ENCODE results near the gene PACRG. TPM values are rescaled to one million over a fixed set of nuclear protein-coding genes. Genes with fewer than 3 reads are reported as not detected.

Gene PACRG
- total and polyA plus RNA-seq, 2 donors (not counting 3 experiments of a cell fraction or from before 2014, with no cell fraction given): 0.08 TPM; not detected in 1

DNA sequence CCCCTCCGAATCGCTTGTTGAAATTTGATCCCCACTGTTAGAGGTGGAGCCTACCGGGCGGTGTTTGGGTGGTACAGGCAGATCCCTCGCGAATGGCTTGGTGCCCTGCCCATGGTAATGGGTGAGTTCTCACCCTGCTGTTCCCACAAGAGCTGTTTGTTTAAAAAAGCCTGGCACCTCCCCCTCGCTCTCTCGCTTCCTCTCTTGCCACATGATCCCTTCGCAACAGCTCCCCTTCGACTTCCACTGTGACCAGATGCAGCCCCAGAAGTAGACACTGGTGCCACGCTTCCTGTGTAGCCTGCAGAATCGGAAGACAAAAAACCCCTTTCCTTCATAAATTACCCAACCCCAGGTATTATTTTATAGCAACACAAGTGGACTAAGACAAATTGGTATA is 394.6 kb downstream of the PACRG start:
- DNase-seq (ENCODE audit: low read depth, low spot score) (no peak), FAIRE-seq (no peak)
- Histone ChIP-seq H3K4me2 (ENCODE audit: insufficient read depth, low read length) (no peak overlapping the region), H3K27ac (ENCODE audit: insufficient read depth, low read depth, low read length) (no peak overlapping the region), H3K36me3 (ENCODE audit: control insufficient read depth in 2 of 2, extremely low read depth in 1 of 2, insufficient read depth in 2 of 2, low read length in 2 of 2) (no peaks in the 10 kb centered on the region), H3K9me3 (replicated peaks; ENCODE audit: control insufficient read depth, insufficient read depth, low read length) (no peaks in the 10 kb centered on the region), H3K9ac (replicated peaks; ENCODE audit: extremely low read depth, insufficient read depth, low read length) (no peak overlapping the region), H3K4me1 (ENCODE audit: control insufficient read depth, extremely low read depth, insufficient read depth, low read length) (no peaks in the 10 kb centered on the region), H3K4me3 (replicated peaks in 1 of 3; ENCODE audit: insufficient read depth in 1 of 3, low read depth in 1 of 3, low read length in 3 of 3) (no peak overlapping the region), H3K79me2 (ENCODE audit: control insufficient read depth, insufficient read depth, low read length) (no peaks in the 10 kb centered on the region), H3K9me1 (replicated peaks; ENCODE audit: control insufficient read depth, extremely low read depth, insufficient read depth, low read length) (no peaks in the 10 kb centered on the region), H3K27me3 (ENCODE audit: control insufficient read depth in 2 of 2, insufficient read depth in 2 of 2, low read length in 2 of 2) (no peaks in the 10 kb centered on the region), H2AFZ (ENCODE audit: low read depth, low read length) (no peak overlapping the region), H4K20me1 (replicated peaks; ENCODE audit: control insufficient read depth, extremely low read depth, insufficient read depth, low read length) (no peaks in the 10 kb centered on the region)
- dilution Hi-C loops (cut with MboI; ENCODE audit: extremely low pct_ligation_motif_present, low sequenced_read_pairs) (no loop called here), intact Hi-C loops (cut with micrococcal nuclease) (no loop called here)
- POLR2A ChIA-PET: no interaction called here
- BruUV-seq (replicated peaks): no TSS peak
- CTCF ChIA-PET: no interaction called here
- no peak for TF ChIP-seq FOS (IDR thresholded peaks at IDR 0.05; ENCODE audit: borderline replicate concordance, insufficient read depth, low read length)
- TF ChIP-seq, protein P1, sequence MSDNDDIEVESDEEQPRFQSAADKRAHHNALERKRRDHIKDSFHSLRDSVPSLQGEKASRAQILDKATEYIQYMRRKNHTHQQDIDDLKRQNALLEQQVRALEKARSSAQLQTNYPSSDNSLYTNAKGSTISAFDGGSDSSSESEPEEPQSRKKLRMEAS (IDR thresholded peaks at IDR 0.05; ENCODE audit: insufficient read depth, insufficient read length): no peak
- TF ChIP-seq POLR2AphosphoS5 (IDR thresholded peaks at IDR 0.05; ENCODE audit: insufficient read depth, low read depth, low read length): no peak
- TF ChIP-seq MYC (IDR thresholded peaks at IDR 0.05; ENCODE audit: low read depth, low read length): no peak
- TF ChIP-seq GATA2 (IDR thresholded peaks at IDR 0.05; ENCODE audit: insufficient read depth, insufficient read length, low read depth, low read length): no peak
- TF ChIP-seq EZH2 (IDR thresholded peaks at IDR 0.05; ENCODE audit: borderline replicate concordance, low read depth, low read length, severe bottlenecking): no peak
- TF ChIP-seq POLR2A (IDR thresholded peaks at IDR 0.05; ENCODE audit: low read depth, low read length): no peak
- TF ChIP-seq, protein P2, sequence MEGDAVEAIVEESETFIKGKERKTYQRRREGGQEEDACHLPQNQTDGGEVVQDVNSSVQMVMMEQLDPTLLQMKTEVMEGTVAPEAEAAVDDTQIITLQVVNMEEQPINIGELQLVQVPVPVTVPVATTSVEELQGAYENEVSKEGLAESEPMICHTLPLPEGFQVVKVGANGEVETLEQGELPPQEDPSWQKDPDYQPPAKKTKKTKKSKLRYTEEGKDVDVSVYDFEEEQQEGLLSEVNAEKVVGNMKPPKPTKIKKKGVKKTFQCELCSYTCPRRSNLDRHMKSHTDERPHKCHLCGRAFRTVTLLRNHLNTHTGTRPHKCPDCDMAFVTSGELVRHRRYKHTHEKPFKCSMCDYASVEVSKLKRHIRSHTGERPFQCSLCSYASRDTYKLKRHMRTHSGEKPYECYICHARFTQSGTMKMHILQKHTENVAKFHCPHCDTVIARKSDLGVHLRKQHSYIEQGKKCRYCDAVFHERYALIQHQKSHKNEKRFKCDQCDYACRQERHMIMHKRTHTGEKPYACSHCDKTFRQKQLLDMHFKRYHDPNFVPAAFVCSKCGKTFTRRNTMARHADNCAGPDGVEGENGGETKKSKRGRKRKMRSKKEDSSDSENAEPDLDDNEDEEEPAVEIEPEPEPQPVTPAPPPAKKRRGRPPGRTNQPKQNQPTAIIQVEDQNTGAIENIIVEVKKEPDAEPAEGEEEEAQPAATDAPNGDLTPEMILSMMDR (IDR thresholded peaks at IDR 0.05; ENCODE audit: extremely low read depth in 1 of 2, insufficient read depth in 1 of 2, low read depth in 1 of 2, low read length in 2 of 2): no peak
- TF ChIP-seq JUN (IDR thresholded peaks at IDR 0.05; ENCODE audit: borderline replicate concordance, insufficient read depth, insufficient read length, low read depth): no peak
